ENCODE measurements around the gene RSPH6A. TPM values are rescaled to one million over a fixed set of nuclear protein-coding genes. Genes with fewer than 3 reads are reported as not detected.

The RSPH6A gene
- total and polyA plus RNA-seq, 3 experiments from 2014 or later, result 0.16 to 0.22 TPM; not detected in 1

GRCh38 chr19:45765702-45766295 lies 49.3 kb downstream of the RSPH6A start:
- Mint-ChIP-seq H3K9me3 (no peaks in the 10 kb centered on the region), H3K4me1 (peaks cover 6 to 20% (median 9%) of the 10 kb centered on the region in 3 donors), H3K4me3 (peak overlapping the region in 2 of 7 donors; percentile 37 to 85)

GRCh38 chr19:45764945-45765701 lies 50.0 kb downstream of the RSPH6A start:
- H3K4me1 ChIP-seq (ENCODE audit: insufficient read depth, low read length), result no peaks in the 10 kb centered on the region
- DNase-seq, result no peak
- no peaks in the 10 kb centered on the region for H3K9me3 Mint-ChIP-seq
- no peaks in the 10 kb centered on the region for H3K27me3 ChIP-seq (ENCODE audit: insufficient read depth, low read length, poor library complexity, severe bottlenecking)
- no peaks in the 10 kb centered on the region for H3K36me3 ChIP-seq (ENCODE audit: insufficient read depth, low read length)
- CTCF ChIA-PET, result interaction anchor here (1.2 kb wide), 1 partner anchor 11 kb away, joined by 3 read pairs; no protein-coding TSS in a partner anchor
- H3K4me1 Mint-ChIP-seq, result peaks cover 0 to 13% (median 5%) of the 10 kb centered on the region in 3 donors
- H3K27ac ChIP-seq (ENCODE audit: low read depth, low read length), result no peak overlapping the region
- POLR2A ChIA-PET, result no interaction called here
- H3K4me3 ChIP-seq (ENCODE audit: low read length), result no peak overlapping the region
- no peaks in the 10 kb centered on the region for H3K9me3 ChIP-seq (ENCODE audit: low read length)
- no peak overlapping the region for H3K27ac Mint-ChIP-seq
- peaks cover 4 to 12% of the 10 kb centered on the region in 2 donors for H3K27me3 Mint-ChIP-seq
- H3K36me3 Mint-ChIP-seq, result no peaks in the 10 kb centered on the region
- peak overlapping the region in 3 of 7 donors; percentile 8 to 85 (median 9) for H3K4me3 Mint-ChIP-seq

More at GRCh38 chr19:45765702-45766295, 49.3 kb downstream of the RSPH6A start:
- Histone ChIP-seq H3K4me3 (ENCODE audit: low read length) (no peak overlapping the region), H3K27me3 (ENCODE audit: insufficient read depth, low read length, poor library complexity, severe bottlenecking) (no peaks in the 10 kb centered on the region), H3K27ac (ENCODE audit: low read depth, low read length) (no peak overlapping the region), H3K36me3 (ENCODE audit: insufficient read depth, low read length) (no peaks in the 10 kb centered on the region), H3K4me1 (ENCODE audit: insufficient read depth, low read length) (no peaks in the 10 kb centered on the region), H3K9me3 (ENCODE audit: low read length) (no peaks in the 10 kb centered on the region)
- CTCF ChIA-PET, result interaction anchor here (1.2 kb wide), 1 partner anchor 12 kb away, joined by 3 read pairs; no protein-coding TSS in a partner anchor
- no peaks in the 10 kb centered on the region for H3K36me3 Mint-ChIP-seq
- POLR2A ChIA-PET, result no interaction called here
- DNase-seq, result no peak
- H3K27me3 Mint-ChIP-seq, result peaks cover 4 to 12% of the 10 kb centered on the region in 2 donors
- no peak overlapping the region for H3K27ac Mint-ChIP-seq

GRCh38 chr19:45764475-45764874 lies 50.6 kb downstream of the RSPH6A start:
- Mint-ChIP-seq H3K9me3 (no peaks in the 10 kb centered on the region), H3K27ac (peak overlapping the region in 1 of 8 donors; percentile 1), H3K36me3 (no peaks in the 10 kb centered on the region), H3K27me3 (peaks cover 4 to 12% of the 10 kb centered on the region in 2 donors), H3K4me3 (no peak overlapping the region), H3K4me1 (peaks cover 0 to 9% (median 2%) of the 10 kb centered on the region in 3 donors)
- CTCF ChIA-PET, result no interaction called here
- Histone ChIP-seq H3K27ac (ENCODE audit: low read depth, low read length) (no peak overlapping the region), H3K36me3 (ENCODE audit: insufficient read depth, low read length) (no peaks in the 10 kb centered on the region), H3K27me3 (ENCODE audit: insufficient read depth, low read length, poor library complexity, severe bottlenecking) (no peaks in the 10 kb centered on the region), H3K4me1 (ENCODE audit: insufficient read depth, low read length) (no peaks in the 10 kb centered on the region), H3K4me3 (ENCODE audit: low read length) (no peak overlapping the region), H3K9me3 (ENCODE audit: low read length) (no peaks in the 10 kb centered on the region)
- POLR2A ChIA-PET, result no interaction called here
- no peak for DNase-seq

GRCh38 chr19:45763691-45764294 lies 51.3 kb downstream of the RSPH6A start:
- Mint-ChIP-seq H3K4me1 (peaks cover 0 to 4% (median 0%) of the 10 kb centered on the region in 3 donors), H3K9me3 (no peaks in the 10 kb centered on the region), H3K27me3 (peaks cover 9 to 12% of the 10 kb centered on the region in 2 donors), H3K36me3 (no peaks in the 10 kb centered on the region), H3K27ac (no peak overlapping the region), H3K4me3 (no peak overlapping the region)
- Histone ChIP-seq H3K4me1 (ENCODE audit: insufficient read depth, low read length) (no peaks in the 10 kb centered on the region), H3K27me3 (ENCODE audit: insufficient read depth, low read length, poor library complexity, severe bottlenecking) (no peaks in the 10 kb centered on the region), H3K36me3 (ENCODE audit: insufficient read depth, low read length) (no peaks in the 10 kb centered on the region), H3K27ac (ENCODE audit: low read depth, low read length) (no peak overlapping the region), H3K4me3 (ENCODE audit: low read length) (no peak overlapping the region), H3K9me3 (ENCODE audit: low read length) (no peaks in the 10 kb centered on the region)
- CTCF ChIA-PET, result no interaction called here
- no peak for DNase-seq
- POLR2A ChIA-PET, result no interaction called here

GRCh38 chr19:45762870-45763631 lies 52.1 kb downstream of the RSPH6A start:
- Histone ChIP-seq H3K4me3 (ENCODE audit: low read length) (no peak overlapping the region), H3K4me1 (ENCODE audit: insufficient read depth, low read length) (no peaks in the 10 kb centered on the region), H3K27me3 (ENCODE audit: insufficient read depth, low read length, poor library complexity, severe bottlenecking) (no peaks in the 10 kb centered on the region), H3K36me3 (ENCODE audit: insufficient read depth, low read length) (no peaks in the 10 kb centered on the region), H3K27ac (ENCODE audit: low read depth, low read length) (no peak overlapping the region), H3K9me3 (ENCODE audit: low read length) (no peaks in the 10 kb centered on the region)
- Mint-ChIP-seq H3K4me3 (no peak overlapping the region), H3K9me3 (no peaks in the 10 kb centered on the region), H3K27ac (no peak overlapping the region), H3K36me3 (no peaks in the 10 kb centered on the region), H3K27me3 (peaks cover 10 to 12% of the 10 kb centered on the region in 2 donors), H3K4me1 (peaks cover 0 to 2% (median 0%) of the 10 kb centered on the region in 3 donors)
- ChIA-PET CTCF (no interaction called here), POLR2A (no interaction called here)
- DNase-seq, result no peak

- Mint-ChIP-seq H3K36me3 (no peaks in the 10 kb centered on the region), H3K27me3 (peaks cover 10 to 12% of the 10 kb centered on the region in 2 donors), H3K4me1 (no peaks in the 10 kb centered on the region), H3K27ac (no peak overlapping the region), H3K4me3 (no peak overlapping the region), H3K9me3 (no peaks in the 10 kb centered on the region)
- no peaks in the 10 kb centered on the region for H3K4me1 ChIP-seq (ENCODE audit: insufficient read depth, low read length)
- H3K4me3 ChIP-seq (ENCODE audit: low read length), result no peak overlapping the region
- ChIA-PET CTCF (no interaction called here), POLR2A (no interaction called here)
- DNase-seq, result no peak
- H3K27me3 ChIP-seq (ENCODE audit: insufficient read depth, low read length, poor library complexity, severe bottlenecking), result no peaks in the 10 kb centered on the region
- H3K9me3 ChIP-seq (ENCODE audit: low read length), result no peaks in the 10 kb centered on the region
- no peak overlapping the region for H3K27ac ChIP-seq (ENCODE audit: low read depth, low read length)
- no peaks in the 10 kb centered on the region for H3K36me3 ChIP-seq (ENCODE audit: insufficient read depth, low read length)
These were observed 53.4 kb downstream of the RSPH6A start for GRCh38 chr19:45761714-45762113.

- ChIA-PET CTCF (no interaction called here), POLR2A (no interaction called here)
- H3K9me3 ChIP-seq (ENCODE audit: low read length), result no peaks in the 10 kb centered on the region
- H3K27ac ChIP-seq (ENCODE audit: low read depth, low read length), result no peak overlapping the region
- H3K36me3 ChIP-seq (ENCODE audit: insufficient read depth, low read length), result no peaks in the 10 kb centered on the region
- no peak for DNase-seq
- Mint-ChIP-seq H3K27me3 (peaks cover 0 to 6% of the 10 kb centered on the region in 2 donors), H3K4me3 (no peak overlapping the region), H3K9me3 (no peaks in the 10 kb centered on the region), H3K4me1 (no peaks in the 10 kb centered on the region), H3K27ac (no peak overlapping the region), H3K36me3 (no peaks in the 10 kb centered on the region)
- no peaks in the 10 kb centered on the region for H3K27me3 ChIP-seq (ENCODE audit: insufficient read depth, low read length, poor library complexity, severe bottlenecking)
- H3K4me3 ChIP-seq (ENCODE audit: low read length), result no peak overlapping the region
- H3K4me1 ChIP-seq (ENCODE audit: insufficient read depth, low read length), result no peaks in the 10 kb centered on the region
These were observed 56.2 kb downstream of the RSPH6A start for GRCh38 chr19:45758921-45759320.

- no peak overlapping the region for H3K4me3 ChIP-seq (ENCODE audit: low read length)
- no peak overlapping the region for H3K4me3 Mint-ChIP-seq
- no peak for DNase-seq
- H3K27me3 Mint-ChIP-seq, result peaks cover 0 to 6% of the 10 kb centered on the region in 2 donors
- H3K9me3 ChIP-seq (ENCODE audit: low read length), result no peaks in the 10 kb centered on the region
- H3K36me3 ChIP-seq (ENCODE audit: insufficient read depth, low read length), result no peaks in the 10 kb centered on the region
- no peak overlapping the region for H3K27ac Mint-ChIP-seq
- no peaks in the 10 kb centered on the region for H3K27me3 ChIP-seq (ENCODE audit: insufficient read depth, low read length, poor library complexity, severe bottlenecking)
- no peaks in the 10 kb centered on the region for H3K36me3 Mint-ChIP-seq
- H3K27ac ChIP-seq (ENCODE audit: low read depth, low read length), result no peak overlapping the region
- ChIA-PET POLR2A (no interaction called here), CTCF (no interaction called here)
- no peaks in the 10 kb centered on the region for H3K9me3 Mint-ChIP-seq
- no peaks in the 10 kb centered on the region for H3K4me1 ChIP-seq (ENCODE audit: insufficient read depth, low read length)
- no peaks in the 10 kb centered on the region for H3K4me1 Mint-ChIP-seq
These were observed 57.4 kb downstream of the RSPH6A start for GRCh38 chr19:45757695-45758094.

Data from CD8-positive, alpha-beta memory T cell (primary cell).